GM23338 (cell line): ENCODE measurements around the gene HEMK1. TPM values are rescaled to one million over a fixed set of nuclear protein-coding genes. Genes with fewer than 3 reads are reported as not detected.

Experiments
- ATAC-seq: fragments of 200-7000 bp; cut with Tn5 transposase; 3 replicates; pipeline ENCODE4 v1.9.1; 2020
- DNase-seq: peaks from one replicate; pipeline ENCODE4 v3.0.0-alpha.2; 2015; ENCODE audit warnings: low spot score
- H2AFZ ChIP-seq: fragments of 200-600 bp; sonication (generic); 2 replicates; pipeline ENCODE4 v1.8.0; 2016; ENCODE audit warnings: antibody characterized with exemption, mild to moderate bottlenecking, moderate library complexity
- H3F3A ChIP-seq: fragments of 200-600 bp; sonication (generic); replicated peaks from 2 replicates; pipeline ENCODE4 v1.8.0; 2017; ENCODE audit warnings: antibody characterized with exemption, mixed run types, low read depth
- H3K27ac ChIP-seq: fragments of 200-600 bp; sonication (generic); 2 replicates; pipeline ENCODE4 v1.6.1; 2016; ENCODE audit warnings: low read depth
- H3K27me3 ChIP-seq: fragments of 200-600 bp; sonication (generic); 2 replicates; pipeline ENCODE4 v1.8.0; 2016; ENCODE audit warnings: mild to moderate bottlenecking, mixed run types, moderate library complexity; ENCODE audit not compliant: insufficient read depth
- H3K36me3 ChIP-seq: fragments of 200-600 bp; sonication (generic); 2 replicates; pipeline ENCODE4 v1.8.0; 2016; ENCODE audit warnings: mild to moderate bottlenecking; ENCODE audit not compliant: insufficient read depth
- H3K4me1 ChIP-seq: fragments of 200-600 bp; sonication (generic); 2 replicates; pipeline ENCODE4 v1.8.0; 2016; ENCODE audit warnings: mild to moderate bottlenecking, moderate library complexity; ENCODE audit not compliant: insufficient read depth
- H3K4me2 ChIP-seq: fragments of 200-600 bp; sonication (generic); 2 replicates; pipeline ENCODE4 v1.7.1; 2017; ENCODE audit warnings: mixed run types
- H3K4me3 ChIP-seq: fragments of 200-600 bp; sonication (generic); 2 replicates; pipeline ENCODE4 v1.6.1; 2016; ENCODE audit warnings: mixed run types
- H3K79me2 ChIP-seq: fragments of 200-600 bp; sonication (generic); replicated peaks from 2 replicates; pipeline ENCODE4 v1.8.0; 2017; ENCODE audit warnings: mild to moderate bottlenecking; ENCODE audit not compliant: insufficient read depth
- H3K9me2 ChIP-seq: fragments of 200-600 bp; sonication (generic); 2 replicates; pipeline ENCODE4 v1.8.0; 2017; ENCODE audit not compliant: insufficient read depth
- H4K20me1 ChIP-seq: fragments of 200-600 bp; sonication (generic); replicated peaks from 2 replicates; pipeline ENCODE4 v1.8.0; 2017; ENCODE audit warnings: mild to moderate bottlenecking; ENCODE audit not compliant: insufficient read depth
- H3K27ac Mint-ChIP-seq: 2 replicates; pipeline ENCODE4 v1.8.0; 2020; ENCODE audit warnings: inconsistent platforms, mild to moderate bottlenecking, moderate library complexity, mixed read lengths
- H3K27me3 Mint-ChIP-seq: 3 replicates; pipeline ENCODE4 v1.8.0; 2022; ENCODE audit warnings: low read depth, mild to moderate bottlenecking, moderate library complexity, mixed read lengths, inconsistent platforms; ENCODE audit not compliant: insufficient read depth, poor library complexity
- H3K36me3 Mint-ChIP-seq: 3 replicates; pipeline ENCODE4 v1.8.0; 2021; ENCODE audit warnings: low read depth, mild to moderate bottlenecking, inconsistent platforms, moderate library complexity, mixed read lengths
- H3K4me1 Mint-ChIP-seq: 3 replicates; pipeline ENCODE4 v1.8.0; 2020; ENCODE audit warnings: mild to moderate bottlenecking, inconsistent platforms, mixed read lengths
- H3K4me3 Mint-ChIP-seq: 3 replicates; pipeline ENCODE4 v1.8.0; 2021; ENCODE audit warnings: moderate library complexity, mild to moderate bottlenecking, inconsistent platforms, mixed read lengths
- H3K9me3 Mint-ChIP-seq: 3 replicates; pipeline ENCODE4 v1.8.0; 2020; ENCODE audit warnings: moderate library complexity, mild to moderate bottlenecking, inconsistent platforms, mixed read lengths
- CREB1 ChIP-seq: fragments of 250-450 bp; sonication (Bioruptor Pico); IDR thresholded peaks from 2 replicates; pipeline ENCODE4 v1.5.0; 2020; ENCODE audit warnings: low read depth, mild to moderate bottlenecking, moderate library complexity
- CTCF ChIP-seq, 2 experiments: fragments of 200-600 bp in 1 of 2; sonication (generic) in 1 of 2; conservative IDR thresholded peaks; 2 replicates each; pipeline versions ENCODE4 v1.5.1 to v1.6.1; 2016 to 2017; ENCODE audit warnings: antibody characterized with exemption in 2 of 2, low read depth in 2 of 2, mild to moderate bottlenecking in 2 of 2, moderate library complexity in 1 of 2
- EZH2phosphoT487 ChIP-seq: fragments of 200-600 bp; sonication (generic); IDR thresholded peaks from one replicate; pipeline ENCODE4 v1.8.1; 2018; ENCODE audit warnings: antibody characterized with exemption; ENCODE audit not compliant: unreplicated experiment
- JUNB ChIP-seq: IDR thresholded peaks from one replicate; pipeline ENCODE4 v1.6.1; 2016; ENCODE audit warnings: antibody characterized with exemption; ENCODE audit not compliant: unreplicated experiment
- POLR2AphosphoS5 ChIP-seq: IDR thresholded peaks from 2 replicates; pipeline ENCODE4 v1.6.1; 2016; ENCODE audit warnings: antibody characterized with exemption, low read depth
- STAT1 ChIP-seq: IDR thresholded peaks from one replicate; pipeline ENCODE4 v1.6.1; 2016; ENCODE audit warnings: antibody characterized with exemption; ENCODE audit not compliant: unreplicated experiment
- ZNF331 ChIP-seq: fragments of 250-450 bp; sonication (Bioruptor Pico); IDR thresholded peaks from 2 replicates; pipeline ENCODE4 v1.5.0; 2020; ENCODE audit warnings: low read depth, mild to moderate bottlenecking, moderate library complexity
- ZNF462 ChIP-seq: fragments of 250-450 bp; sonication (Bioruptor Pico); IDR thresholded peaks from 2 replicates; pipeline ENCODE4 v1.5.0; 2020; ENCODE audit warnings: mild to moderate bottlenecking, moderate library complexity
- polyA plus RNA-seq: library from polyadenylated mRNA; unstranded; fragments of >200 nt; fragmentation: Nextera tagmentation; extraction: Ambion mirVana; gene quantifications from 2 replicates; pipeline ENCODE4 v1.2.1, GENCODE V29; 2016
- total RNA-seq: library from RNA; depleted of rRNA; stranded (reverse); fragments of >200 nt; shearing (Covaris generic); gene quantifications from 2 replicates; pipeline ENCODE4 v1.2.3, GENCODE V29; 2014

Gene HEMK1
- total and polyA plus RNA-seq, 2 experiments from 2014 or later: 5.6 to 10.1 TPM

GRCh38 chr3:50588759-50589433, 19.6 kb downstream of the HEMK1 start (continued):
- TF ChIP-seq ZNF462 (CRISPR knock-in tag): no peak
- TF ChIP-seq POLR2AphosphoS5: no peak
- no peak for TF ChIP-seq CTCF (conservative IDR thresholded peaks at IDR 0.05; ENCODE audit: low read depth in 2 of 2)
- no peak for TF ChIP-seq EZH2phosphoT487
- TF ChIP-seq CREB1 (CRISPR knock-in tag): no peak
- TF ChIP-seq ZNF331: no peak

DNA sequence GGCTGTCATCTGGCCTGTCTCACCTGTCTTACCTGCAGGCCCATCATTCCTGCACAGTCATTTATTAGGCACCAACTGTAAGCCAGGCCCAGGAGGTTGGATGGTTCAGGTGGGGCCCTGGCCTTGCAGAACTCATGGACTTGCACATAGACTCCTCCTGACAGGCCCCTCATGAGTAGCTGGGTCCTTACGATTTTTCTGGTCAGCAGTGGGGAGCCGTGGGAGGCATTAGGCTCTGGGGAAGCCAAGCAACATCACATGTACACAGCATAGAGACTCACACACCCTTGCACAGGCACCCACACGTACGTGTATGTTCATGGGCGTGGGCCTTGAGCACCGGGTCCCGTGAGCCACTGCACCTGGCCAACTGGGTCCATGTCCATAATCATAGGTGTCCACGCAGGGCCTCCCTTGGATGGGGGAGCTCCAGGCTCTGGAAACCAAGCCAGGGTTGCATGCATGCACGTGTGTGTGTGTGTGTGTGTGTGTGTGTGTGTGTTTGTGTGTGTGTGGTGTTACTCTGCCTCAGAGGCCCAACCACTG, 21.9 kb downstream of the HEMK1 start:
- H3K9me3 Mint-ChIP-seq: no peaks in the 10 kb centered on the region
- Histone ChIP-seq H3K27me3 (0 out of 2 replicates have a peak, but pooled peaks cover 3% of the 10 kb centered on the region), H4K20me1 (no peaks in the 10 kb centered on the region; the same call in 1 of the 2 replicates), H3K79me2 (no peaks in the 10 kb centered on the region), H2AFZ (no peak overlapping the region), H3F3A (no peaks in the 10 kb centered on the region), H3K27ac (no peak overlapping the region), H3K36me3 (no peaks in the 10 kb centered on the region), H3K4me1 (no peaks in the 10 kb centered on the region), H3K4me2 (no peak overlapping the region), H3K9me2 (no peaks in the 10 kb centered on the region), H3K4me3 (no peak overlapping the region)
- H3K36me3 Mint-ChIP-seq: no peaks in the 10 kb centered on the region
- no peak for DNase-seq
- no peaks in the 10 kb centered on the region for H3K4me1 Mint-ChIP-seq
- H3K27ac Mint-ChIP-seq: no peak overlapping the region
- no peak for ATAC-seq
- H3K27me3 Mint-ChIP-seq: peaks cover 2% of the 10 kb centered on the region
- no peak overlapping the region for H3K4me3 Mint-ChIP-seq
- TF ChIP-seq JUNB (no peak), STAT1 (no peak)
